NCI-H1436 (cell line): ENCODE data around the gene B4GALNT4.
A peak's percentile ranks its signal among the peaks of the same experiment; 100 is the strongest.
"Not testable (repeated sequence)": the region's sequence is repeated elsewhere in the genome, so short reads cannot be mapped to it uniquely, and the experiment has no call there.

Experiments
- DNase-seq: peaks from one replicate; lab custom pipeline; 2025; lab: John Stamatoyannopoulos, UW

The B4GALNT4 gene

GRCh38 chr11:369336-370018, at the start of gene B4GALNT4:
Gene B4GALNT4 (plus strand): TSS chr11:369499. CDS start chr11:369804, 305 bp downstream.
- DNase-seq: peak; percentile 34

GRCh38 chr11:319888-320273, 49.4 kb upstream of the B4GALNT4 start:
- not testable (repeated sequence) for DNase-seq

- DNase-seq: no peak
Observed at GRCh38 chr11:324156-324555, 45.1 kb upstream of the B4GALNT4 start.

GRCh38 chr11:324593-325517, 44.4 kb upstream of the B4GALNT4 start:
- not testable (repeated sequence) for DNase-seq

GRCh38 chr11:325796-326591, 43.3 kb upstream of the B4GALNT4 start:
- DNase-seq: no peak

GRCh38 chr11:326592-326841, 42.8 kb upstream of the B4GALNT4 start:
- no peak for DNase-seq

GRCh38 chr11:326842-327580, 42.3 kb upstream of the B4GALNT4 start:
- DNase-seq: no peak

GRCh38 chr11:327581-327923, 41.7 kb upstream of the B4GALNT4 start:
- no peak for DNase-seq

GRCh38 chr11:328012-328411, 41.3 kb upstream of the B4GALNT4 start:
- no peak for DNase-seq

GRCh38 chr11:328516-329100, 40.7 kb upstream of the B4GALNT4 start:
- DNase-seq: not testable (repeated sequence)

GRCh38 chr11:329886-330253, 39.4 kb upstream of the B4GALNT4 start:
- no peak for DNase-seq

- DNase-seq: no peak
Observed at GRCh38 chr11:330307-330693, 39.0 kb upstream of the B4GALNT4 start.

- DNase-seq: no peak
Observed at GRCh38 chr11:330694-331357, 38.5 kb upstream of the B4GALNT4 start.

GRCh38 chr11:331358-332060, 37.8 kb upstream of the B4GALNT4 start:
- no peak for DNase-seq

- no peak for DNase-seq
Observed at GRCh38 chr11:332651-333480, 36.4 kb upstream of the B4GALNT4 start.

GRCh38 chr11:333616-334263, 35.6 kb upstream of the B4GALNT4 start:
- not testable (repeated sequence) for DNase-seq

GRCh38 chr11:334264-334994, 34.9 kb upstream of the B4GALNT4 start:
- peak; percentile 39 for DNase-seq
